Measurements from ENCODE around the gene GNG12. TPM values are rescaled to one million over a fixed set of nuclear protein-coding genes. Genes with fewer than 3 reads are reported as not detected.

Gene GNG12
- total and polyA plus RNA-seq, 9 of the 15 experiments (the other 6 are each of a cell fraction or from before 2014, with no cell fraction given) = 2.6 to 6.0 (median 4.1) TPM

GRCh38 chr1:67685067-67685557 is 148.2 kb downstream of the GNG12 start, which contains the start of gene GADD45A (continued):
- TF ChIP-seq ZNF212 (CRISPR knock-in tag; IDR thresholded peaks at IDR 0.05) (no peak), HNRNPUL1 (IDR thresholded peaks at IDR 0.05; ENCODE audit: low read length) (no peak), SMARCB1 (IDR thresholded peaks at IDR 0.05; ENCODE audit: insufficient read length, low read depth) (no peak), SMARCA5 (IDR thresholded peaks at IDR 0.05) (no peak), ZFPM2 (CRISPR knock-in tag; IDR thresholded peaks at IDR 0.05) (peak; percentile 17; the same call in 1 of the 2 replicates), HES1 (IDR thresholded peaks at IDR 0.05; ENCODE audit: low read depth) (no peak), CEBPZ (IDR thresholded peaks at IDR 0.05; ENCODE audit: borderline replicate concordance, low read depth, low read length) (no peak), CBFA2T3 (IDR thresholded peaks at IDR 0.05) (no peak), GABPB1 (CRISPR knock-in tag; IDR thresholded peaks at IDR 0.05) (peak; percentile 71), XRCC4 (IDR thresholded peaks at IDR 0.05; ENCODE audit: extremely low read depth, insufficient read depth, insufficient read length) (no peak), TAL1 (IDR thresholded peaks at IDR 0.05) (no peak), CREBBP (IDR thresholded peaks at IDR 0.05; ENCODE audit: low read depth, low read length) (no peak), ARID1B (IDR thresholded peaks at IDR 0.05) (no peak), NCOA2 (IDR thresholded peaks at IDR 0.05; ENCODE audit: partially characterized antibody in 2 of 2) (no peak), MYC (IDR thresholded peaks at IDR 0.05; ENCODE audit: low read depth, low read length) (peak; percentile 39; the same call in 1 of the 2 replicates), MYC (CRISPR knock-in tag; IDR thresholded peaks at IDR 0.05; ENCODE audit: borderline replicate concordance, low read depth) (no peak), HMG20A (CRISPR knock-in tag; conservative IDR thresholded peaks at IDR 0.05) (no peak)
- TF ChIP-seq, protein P1, sequence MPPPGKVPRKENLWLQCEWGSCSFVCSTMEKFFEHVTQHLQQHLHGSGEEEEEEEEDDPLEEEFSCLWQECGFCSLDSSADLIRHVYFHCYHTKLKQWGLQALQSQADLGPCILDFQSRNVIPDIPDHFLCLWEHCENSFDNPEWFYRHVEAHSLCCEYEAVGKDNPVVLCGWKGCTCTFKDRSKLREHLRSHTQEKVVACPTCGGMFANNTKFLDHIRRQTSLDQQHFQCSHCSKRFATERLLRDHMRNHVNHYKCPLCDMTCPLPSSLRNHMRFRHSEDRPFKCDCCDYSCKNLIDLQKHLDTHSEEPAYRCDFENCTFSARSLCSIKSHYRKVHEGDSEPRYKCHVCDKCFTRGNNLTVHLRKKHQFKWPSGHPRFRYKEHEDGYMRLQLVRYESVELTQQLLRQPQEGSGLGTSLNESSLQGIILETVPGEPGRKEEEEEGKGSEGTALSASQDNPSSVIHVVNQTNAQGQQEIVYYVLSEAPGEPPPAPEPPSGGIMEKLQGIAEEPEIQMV (tag; conservative IDR thresholded peaks at IDR 0.05; ENCODE audit: low read depth) = no peak
- TF ChIP-seq, protein P2, sequence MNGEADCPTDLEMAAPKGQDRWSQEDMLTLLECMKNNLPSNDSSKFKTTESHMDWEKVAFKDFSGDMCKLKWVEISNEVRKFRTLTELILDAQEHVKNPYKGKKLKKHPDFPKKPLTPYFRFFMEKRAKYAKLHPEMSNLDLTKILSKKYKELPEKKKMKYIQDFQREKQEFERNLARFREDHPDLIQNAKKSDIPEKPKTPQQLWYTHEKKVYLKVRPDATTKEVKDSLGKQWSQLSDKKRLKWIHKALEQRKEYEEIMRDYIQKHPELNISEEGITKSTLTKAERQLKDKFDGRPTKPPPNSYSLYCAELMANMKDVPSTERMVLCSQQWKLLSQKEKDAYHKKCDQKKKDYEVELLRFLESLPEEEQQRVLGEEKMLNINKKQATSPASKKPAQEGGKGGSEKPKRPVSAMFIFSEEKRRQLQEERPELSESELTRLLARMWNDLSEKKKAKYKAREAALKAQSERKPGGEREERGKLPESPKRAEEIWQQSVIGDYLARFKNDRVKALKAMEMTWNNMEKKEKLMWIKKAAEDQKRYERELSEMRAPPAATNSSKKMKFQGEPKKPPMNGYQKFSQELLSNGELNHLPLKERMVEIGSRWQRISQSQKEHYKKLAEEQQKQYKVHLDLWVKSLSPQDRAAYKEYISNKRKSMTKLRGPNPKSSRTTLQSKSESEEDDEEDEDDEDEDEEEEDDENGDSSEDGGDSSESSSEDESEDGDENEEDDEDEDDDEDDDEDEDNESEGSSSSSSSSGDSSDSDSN (IDR thresholded peaks at IDR 0.05; ENCODE audit: borderline replicate concordance in 1 of 2, low read depth in 2 of 2, low read length in 2 of 2) = peak; percentile 97 to 98
- TF ChIP-seq, protein P3, sequence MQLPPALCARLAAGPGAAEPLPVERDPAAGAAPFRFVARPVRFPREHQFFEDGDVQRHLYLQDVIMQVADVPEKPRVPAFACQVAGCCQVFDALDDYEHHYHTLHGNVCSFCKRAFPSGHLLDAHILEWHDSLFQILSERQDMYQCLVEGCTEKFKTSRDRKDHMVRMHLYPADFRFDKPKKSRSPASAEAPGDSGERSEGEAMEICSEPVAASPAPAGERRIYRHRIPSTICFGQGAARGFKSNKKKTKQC (CRISPR knock-in tag; IDR thresholded peaks at IDR 0.05) = peak; percentile 88

All from K562 (cell line).